IMR-90 (cell line): ENCODE measurements around the gene C13orf46. TPM values are rescaled to one million over a fixed set of nuclear protein-coding genes. Genes with fewer than 3 reads are reported as not detected.

ENCODE experiments used
- CEBPB ChIP-seq: IDR thresholded peaks from 2 replicates; pipeline ENCODE4 v1.6.1; 2012; ENCODE audit warnings: low read depth, low read length, improper control_type of control experiment
- FOS ChIP-seq: fragments of 150-350 bp; IDR thresholded peaks from 2 replicates; pipeline ENCODE4 v1.6.1; 2016; ENCODE audit warnings: low read depth, low read length
- MAZ ChIP-seq: IDR thresholded peaks from 2 replicates; pipeline ENCODE4 v1.6.1; 2012; ENCODE audit warnings: low read depth, mild to moderate bottlenecking, low read length, improper control_type of control experiment, moderate library complexity, borderline replicate concordance
- RCOR1 ChIP-seq: IDR thresholded peaks from 2 replicates; pipeline ENCODE4 v1.6.1; 2012; ENCODE audit warnings: mild to moderate bottlenecking, low read length, improper control_type of control experiment; ENCODE audit not compliant: insufficient replicate concordance
- polyA plus RNA-seq, 3 experiments: library from polyadenylated mRNA; depleted of rRNA; stranded (reverse); fragments of >200 nt; gene quantifications; 2 replicates each; pipeline ENCODE4 v1.2.3, GENCODE V29; 2012; ENCODE audit warnings: low replicate concordance in 1 of 3
- total RNA-seq: library from RNA; depleted of rRNA; stranded (reverse); fragments of >200 nt; gene quantifications from 2 replicates; pipeline ENCODE4 v1.2.3, GENCODE V29; 2012
- TF ChIP-seq, protein P1 (sequence below): fragments of 150-350 bp; IDR thresholded peaks from 2 replicates; pipeline ENCODE4 v1.6.1; 2017; ENCODE audit warnings: mild to moderate bottlenecking, antibody characterized with exemption, low read length, low read depth

Gene C13orf46
- total and polyA plus RNA-seq, 2 of the 4 experiments (the other 2 are of a cell fraction): under 0.01 to 2.1 TPM

DNA sequence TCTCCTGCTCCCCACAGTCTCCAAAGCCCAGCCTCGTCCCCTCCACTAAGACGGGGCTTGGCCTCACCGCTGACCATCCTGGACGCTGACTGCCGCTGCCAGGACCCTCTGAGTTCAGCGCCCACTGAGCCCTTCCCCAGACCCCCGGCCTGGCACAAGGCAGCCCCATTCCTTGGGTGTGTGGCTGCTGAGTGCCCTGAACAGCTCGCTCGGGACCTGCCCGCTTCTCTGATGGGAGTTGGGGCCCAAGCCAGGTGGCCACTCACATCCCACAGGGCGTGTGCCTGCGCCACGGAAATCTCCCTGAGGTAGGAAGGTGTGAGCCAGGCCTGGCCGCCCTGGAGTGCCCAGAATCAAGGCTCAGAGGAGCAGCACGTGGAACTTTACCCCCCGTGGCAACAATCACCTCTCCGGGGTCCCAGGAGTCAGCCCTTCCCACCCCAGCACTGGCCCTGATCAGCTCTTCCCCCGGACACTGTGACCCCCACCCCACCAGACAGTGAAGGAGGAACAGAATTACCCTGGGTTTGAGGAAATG lies 20.8 kb downstream of the C13orf46 start (continued):
- no peak for TF ChIP-seq RCOR1
- TF ChIP-seq CEBPB: no peak
- no peak for TF ChIP-seq MAZ
- TF ChIP-seq, protein P1, sequence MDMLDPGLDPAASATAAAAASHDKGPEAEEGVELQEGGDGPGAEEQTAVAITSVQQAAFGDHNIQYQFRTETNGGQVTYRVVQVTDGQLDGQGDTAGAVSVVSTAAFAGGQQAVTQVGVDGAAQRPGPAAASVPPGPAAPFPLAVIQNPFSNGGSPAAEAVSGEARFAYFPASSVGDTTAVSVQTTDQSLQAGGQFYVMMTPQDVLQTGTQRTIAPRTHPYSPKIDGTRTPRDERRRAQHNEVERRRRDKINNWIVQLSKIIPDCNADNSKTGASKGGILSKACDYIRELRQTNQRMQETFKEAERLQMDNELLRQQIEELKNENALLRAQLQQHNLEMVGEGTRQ: no peak
- no peak for TF ChIP-seq FOS
